Testis (tissue), 2 donors: ENCODE results near the gene COQ5.

Experiments
- POLR2A ChIP-seq: fragments of 450-650 bp; IDR thresholded peaks from one replicate; pipeline ENCODE4 v1.6.1; 2017; ENCODE audit warnings: antibody characterized with exemption, mild to moderate bottlenecking, moderate library complexity
- TF ChIP-seq, protein P1 (sequence below), 3 experiments: fragments of 450-650 bp in 2 of 3; fragments of 200-600 bp in 1 of 3; sonication (generic) in 1 of 3; IDR thresholded peaks; one replicate each; pipeline ENCODE4 v1.5.1; 2016 to 2019; ENCODE audit warnings: antibody characterized with exemption in 3 of 3, mild to moderate bottlenecking in 2 of 3, moderate library complexity in 1 of 3

DNA sequence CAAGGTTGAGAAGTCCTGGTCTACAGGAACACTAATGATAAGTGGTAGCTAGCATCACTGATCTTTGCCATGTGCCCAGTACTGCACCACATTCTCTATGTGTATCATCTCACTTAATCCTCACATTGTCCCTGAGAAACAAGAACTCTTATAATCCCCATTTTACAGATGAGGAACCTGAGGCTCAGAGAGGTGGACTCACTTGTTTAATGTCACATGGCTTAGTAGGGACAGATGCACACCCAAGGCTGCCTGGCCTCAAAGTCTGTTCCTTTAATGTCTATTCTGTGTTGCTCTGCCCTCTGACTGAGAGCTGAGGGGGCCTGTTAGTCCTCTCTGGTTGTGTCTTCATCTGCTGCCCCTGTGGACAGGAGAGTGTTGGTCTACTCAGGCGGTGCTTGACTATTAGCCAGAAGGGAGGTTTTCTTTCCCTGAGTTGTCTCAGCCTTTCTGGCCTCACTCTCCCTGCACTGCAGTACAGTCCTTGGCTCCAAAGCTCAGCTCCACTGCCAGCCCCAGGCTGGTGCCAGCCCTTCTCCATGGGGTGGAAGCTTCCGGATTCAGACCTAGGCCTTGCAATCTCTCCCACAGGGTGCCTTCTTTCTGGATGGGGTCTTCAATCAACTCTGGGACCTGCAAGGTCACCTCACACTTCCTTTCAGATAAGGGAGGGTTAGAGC is 38.0 kb downstream of the COQ5 start:
- TF ChIP-seq, protein P1, sequence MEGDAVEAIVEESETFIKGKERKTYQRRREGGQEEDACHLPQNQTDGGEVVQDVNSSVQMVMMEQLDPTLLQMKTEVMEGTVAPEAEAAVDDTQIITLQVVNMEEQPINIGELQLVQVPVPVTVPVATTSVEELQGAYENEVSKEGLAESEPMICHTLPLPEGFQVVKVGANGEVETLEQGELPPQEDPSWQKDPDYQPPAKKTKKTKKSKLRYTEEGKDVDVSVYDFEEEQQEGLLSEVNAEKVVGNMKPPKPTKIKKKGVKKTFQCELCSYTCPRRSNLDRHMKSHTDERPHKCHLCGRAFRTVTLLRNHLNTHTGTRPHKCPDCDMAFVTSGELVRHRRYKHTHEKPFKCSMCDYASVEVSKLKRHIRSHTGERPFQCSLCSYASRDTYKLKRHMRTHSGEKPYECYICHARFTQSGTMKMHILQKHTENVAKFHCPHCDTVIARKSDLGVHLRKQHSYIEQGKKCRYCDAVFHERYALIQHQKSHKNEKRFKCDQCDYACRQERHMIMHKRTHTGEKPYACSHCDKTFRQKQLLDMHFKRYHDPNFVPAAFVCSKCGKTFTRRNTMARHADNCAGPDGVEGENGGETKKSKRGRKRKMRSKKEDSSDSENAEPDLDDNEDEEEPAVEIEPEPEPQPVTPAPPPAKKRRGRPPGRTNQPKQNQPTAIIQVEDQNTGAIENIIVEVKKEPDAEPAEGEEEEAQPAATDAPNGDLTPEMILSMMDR (IDR thresholded peaks at IDR 0.05), result no peak
- TF ChIP-seq POLR2A, result no peak
